Loucy (cell line): ENCODE results near the gene RGMB.

Experiments
- EZH2phosphoT487 ChIP-seq: fragments of 200-600 bp; IDR thresholded peaks from 2 replicates; pipeline ENCODE4 v1.6.1; 2018; ENCODE audit warnings: antibody characterized with exemption, mild to moderate bottlenecking, moderate library complexity, borderline replicate concordance
- TF ChIP-seq, protein P1 (sequence below): fragments of 200-600 bp; sonication (generic); conservative IDR thresholded peaks from 2 replicates; pipeline ENCODE4 v1.5.1; 2014; ENCODE audit warnings: mild to moderate bottlenecking, antibody characterized with exemption, low read length

DNA sequence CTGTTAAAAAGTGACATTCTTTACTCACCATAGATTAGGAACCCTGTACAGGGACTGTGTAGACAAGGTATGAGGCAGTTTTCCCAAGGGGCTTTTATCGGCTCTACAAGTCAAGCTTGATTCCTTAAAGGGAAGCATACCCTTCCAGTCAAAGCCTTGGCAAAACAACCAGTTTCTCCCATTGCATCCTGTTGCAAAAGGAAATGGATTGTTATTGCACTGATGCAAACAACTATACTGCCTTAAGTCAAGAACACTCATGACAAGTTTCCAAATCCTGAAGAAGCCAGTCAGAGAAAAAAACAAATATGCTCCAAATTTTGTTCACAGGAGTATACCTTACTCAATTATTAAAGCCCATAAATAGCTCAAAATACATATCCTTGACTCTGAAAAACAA, 67.5 kb downstream of the RGMB start:
- TF ChIP-seq, protein P1, sequence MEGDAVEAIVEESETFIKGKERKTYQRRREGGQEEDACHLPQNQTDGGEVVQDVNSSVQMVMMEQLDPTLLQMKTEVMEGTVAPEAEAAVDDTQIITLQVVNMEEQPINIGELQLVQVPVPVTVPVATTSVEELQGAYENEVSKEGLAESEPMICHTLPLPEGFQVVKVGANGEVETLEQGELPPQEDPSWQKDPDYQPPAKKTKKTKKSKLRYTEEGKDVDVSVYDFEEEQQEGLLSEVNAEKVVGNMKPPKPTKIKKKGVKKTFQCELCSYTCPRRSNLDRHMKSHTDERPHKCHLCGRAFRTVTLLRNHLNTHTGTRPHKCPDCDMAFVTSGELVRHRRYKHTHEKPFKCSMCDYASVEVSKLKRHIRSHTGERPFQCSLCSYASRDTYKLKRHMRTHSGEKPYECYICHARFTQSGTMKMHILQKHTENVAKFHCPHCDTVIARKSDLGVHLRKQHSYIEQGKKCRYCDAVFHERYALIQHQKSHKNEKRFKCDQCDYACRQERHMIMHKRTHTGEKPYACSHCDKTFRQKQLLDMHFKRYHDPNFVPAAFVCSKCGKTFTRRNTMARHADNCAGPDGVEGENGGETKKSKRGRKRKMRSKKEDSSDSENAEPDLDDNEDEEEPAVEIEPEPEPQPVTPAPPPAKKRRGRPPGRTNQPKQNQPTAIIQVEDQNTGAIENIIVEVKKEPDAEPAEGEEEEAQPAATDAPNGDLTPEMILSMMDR = no peak
- TF ChIP-seq EZH2phosphoT487 = no peak
